ENCODE data around the gene TSPYL6.

DNA sequence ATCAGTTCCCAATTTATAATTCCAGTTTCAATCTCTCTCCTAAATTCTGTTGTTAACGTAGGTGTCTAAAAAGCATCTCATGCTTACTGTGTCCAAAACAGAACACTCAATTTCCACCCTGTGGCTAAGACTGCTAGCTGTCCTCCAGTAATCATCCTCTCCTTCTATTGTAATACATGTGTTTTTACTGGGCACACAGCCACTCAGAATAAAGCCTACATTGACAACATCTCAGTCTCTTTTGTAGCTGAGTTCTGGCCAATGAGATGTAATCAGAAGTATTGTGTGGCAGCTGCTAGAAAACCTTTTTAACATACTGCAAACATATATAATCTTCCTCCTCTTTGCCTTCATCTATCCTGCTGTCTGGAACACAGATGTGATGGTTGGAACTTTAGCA is 29.4 kb upstream of the TSPYL6 start:
- no peak for TF ChIP-seq GABPA (IDR thresholded peaks at IDR 0.05; ENCODE audit: borderline replicate concordance, insufficient read depth, low read length)
- no peak for TF ChIP-seq POLR2A (IDR thresholded peaks at IDR 0.05; ENCODE audit: control extremely low read depth in 1 of 2, low read depth in 2 of 2, low read length in 2 of 2)
- no peak for TF ChIP-seq GTF2F1 (IDR thresholded peaks at IDR 0.05; ENCODE audit: borderline replicate concordance, low read depth, low read length)
- no peak for TF ChIP-seq HDAC2 (IDR thresholded peaks at IDR 0.05; ENCODE audit: borderline replicate concordance in 1 of 2, low read depth in 2 of 2, low read length in 2 of 2)
- TF ChIP-seq, protein P1, sequence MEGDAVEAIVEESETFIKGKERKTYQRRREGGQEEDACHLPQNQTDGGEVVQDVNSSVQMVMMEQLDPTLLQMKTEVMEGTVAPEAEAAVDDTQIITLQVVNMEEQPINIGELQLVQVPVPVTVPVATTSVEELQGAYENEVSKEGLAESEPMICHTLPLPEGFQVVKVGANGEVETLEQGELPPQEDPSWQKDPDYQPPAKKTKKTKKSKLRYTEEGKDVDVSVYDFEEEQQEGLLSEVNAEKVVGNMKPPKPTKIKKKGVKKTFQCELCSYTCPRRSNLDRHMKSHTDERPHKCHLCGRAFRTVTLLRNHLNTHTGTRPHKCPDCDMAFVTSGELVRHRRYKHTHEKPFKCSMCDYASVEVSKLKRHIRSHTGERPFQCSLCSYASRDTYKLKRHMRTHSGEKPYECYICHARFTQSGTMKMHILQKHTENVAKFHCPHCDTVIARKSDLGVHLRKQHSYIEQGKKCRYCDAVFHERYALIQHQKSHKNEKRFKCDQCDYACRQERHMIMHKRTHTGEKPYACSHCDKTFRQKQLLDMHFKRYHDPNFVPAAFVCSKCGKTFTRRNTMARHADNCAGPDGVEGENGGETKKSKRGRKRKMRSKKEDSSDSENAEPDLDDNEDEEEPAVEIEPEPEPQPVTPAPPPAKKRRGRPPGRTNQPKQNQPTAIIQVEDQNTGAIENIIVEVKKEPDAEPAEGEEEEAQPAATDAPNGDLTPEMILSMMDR (IDR thresholded peaks at IDR 0.05; ENCODE audit: control extremely low read depth in 1 of 3, insufficient read depth in 1 of 3, low read depth in 1 of 3, low read length in 3 of 3), result no peak
- TF ChIP-seq CHD2 (IDR thresholded peaks at IDR 0.05; ENCODE audit: low read length), result no peak
- TF ChIP-seq POLR2AphosphoS5 (IDR thresholded peaks at IDR 0.05; ENCODE audit: low read depth, low read length), result no peak
- TF ChIP-seq JUND (IDR thresholded peaks at IDR 0.05; ENCODE audit: low read length), result no peak
- TF ChIP-seq, protein P2, sequence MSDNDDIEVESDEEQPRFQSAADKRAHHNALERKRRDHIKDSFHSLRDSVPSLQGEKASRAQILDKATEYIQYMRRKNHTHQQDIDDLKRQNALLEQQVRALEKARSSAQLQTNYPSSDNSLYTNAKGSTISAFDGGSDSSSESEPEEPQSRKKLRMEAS (IDR thresholded peaks at IDR 0.05), result no peak
- no peak for TF ChIP-seq SRF (IDR thresholded peaks at IDR 0.05; ENCODE audit: low read depth, low read length)
- TF ChIP-seq EZH2 (IDR thresholded peaks at IDR 0.05; ENCODE audit: low read depth, low read length, severe bottlenecking), result no peak
- TF ChIP-seq TAF1 (IDR thresholded peaks at IDR 0.05; ENCODE audit: low read depth, low read length), result no peak

Data from H1 (cell line).